ENCODE data around the gene SLC27A5. TPM values are rescaled to one million over a fixed set of nuclear protein-coding genes. Genes with fewer than 3 reads are reported as not detected.
A peak's percentile ranks its signal among the peaks of the same experiment; 100 is the strongest.

SLC27A5 gene
- total and polyA plus RNA-seq, 9 of the 15 experiments (the other 6 are each of a cell fraction or from before 2014, with no cell fraction given), result 42.2 to 318 (median 64.7) TPM

DNA sequence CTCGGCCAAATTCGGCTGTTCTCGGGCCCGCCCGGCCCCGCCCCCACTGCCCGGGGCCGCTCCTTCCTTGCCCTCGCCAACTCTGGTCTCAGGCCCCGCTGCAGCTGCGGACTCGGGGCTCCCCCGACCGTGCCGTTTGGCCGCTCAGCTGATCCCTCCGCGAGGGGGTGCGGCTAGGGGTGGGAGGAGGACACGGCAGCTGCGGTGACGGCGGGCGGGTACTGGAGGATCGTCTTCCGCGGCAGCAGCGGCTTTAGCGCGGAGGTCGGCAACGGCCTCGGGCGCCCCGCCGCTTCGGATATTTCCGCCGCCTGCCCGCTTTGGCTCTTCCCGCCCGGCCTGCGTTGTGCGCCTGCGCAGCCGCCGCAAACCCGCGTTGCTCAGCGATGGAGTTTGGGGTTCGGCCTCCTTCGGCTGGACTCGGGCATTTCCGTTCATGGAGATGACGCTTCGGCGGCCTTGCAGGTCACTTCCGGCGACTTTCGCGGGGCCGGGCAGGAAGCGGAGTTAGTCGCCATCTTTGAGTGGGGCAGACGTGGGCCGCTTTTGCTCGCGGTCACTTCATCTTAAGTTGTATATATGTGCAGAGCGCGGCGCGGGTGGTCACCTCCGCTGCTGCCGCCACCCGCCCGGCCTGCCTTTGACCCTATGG is 47.0 kb upstream of the SLC27A5 start (continued):
- no peak for TF ChIP-seq ZHX1 (conservative IDR thresholded peaks at IDR 0.05; ENCODE audit: low read length)
- no peak for TF ChIP-seq ATF6 (CRISPR knock-in tag; IDR thresholded peaks at IDR 0.05)
- no peak for TF ChIP-seq HOXB6 (CRISPR knock-in tag; IDR thresholded peaks at IDR 0.05; ENCODE audit: borderline replicate concordance)
- no peak for TF ChIP-seq ZNF584 (CRISPR knock-in tag; IDR thresholded peaks at IDR 0.05; ENCODE audit: low read depth)
- TF ChIP-seq TFAM (CRISPR knock-in tag; conservative IDR thresholded peaks at IDR 0.05), result no peak
- no peak for TF ChIP-seq SMAD4 (CRISPR knock-in tag; conservative IDR thresholded peaks at IDR 0.05)
- TF ChIP-seq ZFX (CRISPR knock-in tag; IDR thresholded peaks at IDR 0.05), result peak; percentile 74
- TF ChIP-seq ZNF518B (CRISPR knock-in tag; IDR thresholded peaks at IDR 0.05), result no peak
- TF ChIP-seq, protein P1, sequence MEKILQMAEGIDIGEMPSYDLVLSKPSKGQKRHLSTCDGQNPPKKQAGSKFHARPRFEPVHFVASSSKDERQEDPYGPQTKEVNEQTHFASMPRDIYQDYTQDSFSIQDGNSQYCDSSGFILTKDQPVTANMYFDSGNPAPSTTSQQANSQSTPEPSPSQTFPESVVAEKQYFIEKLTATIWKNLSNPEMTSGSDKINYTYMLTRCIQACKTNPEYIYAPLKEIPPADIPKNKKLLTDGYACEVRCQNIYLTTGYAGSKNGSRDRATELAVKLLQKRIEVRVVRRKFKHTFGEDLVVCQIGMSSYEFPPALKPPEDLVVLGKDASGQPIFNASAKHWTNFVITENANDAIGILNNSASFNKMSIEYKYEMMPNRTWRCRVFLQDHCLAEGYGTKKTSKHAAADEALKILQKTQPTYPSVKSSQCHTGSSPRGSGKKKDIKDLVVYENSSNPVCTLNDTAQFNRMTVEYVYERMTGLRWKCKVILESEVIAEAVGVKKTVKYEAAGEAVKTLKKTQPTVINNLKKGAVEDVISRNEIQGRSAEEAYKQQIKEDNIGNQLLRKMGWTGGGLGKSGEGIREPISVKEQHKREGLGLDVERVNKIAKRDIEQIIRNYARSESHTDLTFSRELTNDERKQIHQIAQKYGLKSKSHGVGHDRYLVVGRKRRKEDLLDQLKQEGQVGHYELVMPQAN (IDR thresholded peaks at IDR 0.05; ENCODE audit: borderline replicate concordance), result no peak
- no peak for TF ChIP-seq ETV6 (IDR thresholded peaks at IDR 0.05; ENCODE audit: borderline replicate concordance in 1 of 2, low read depth in 2 of 2, low read length in 1 of 2)
- no peak for TF ChIP-seq ETV6 (CRISPR knock-in tag; IDR thresholded peaks at IDR 0.05; ENCODE audit: borderline replicate concordance)
- TF ChIP-seq HLTF (IDR thresholded peaks at IDR 0.05), result no peak
- no peak for TF ChIP-seq NFXL1 (CRISPR knock-in tag; IDR thresholded peaks at IDR 0.05)
- no peak for TF ChIP-seq GTF2E2 (tag; IDR thresholded peaks at IDR 0.05)
- TF ChIP-seq, protein P2, sequence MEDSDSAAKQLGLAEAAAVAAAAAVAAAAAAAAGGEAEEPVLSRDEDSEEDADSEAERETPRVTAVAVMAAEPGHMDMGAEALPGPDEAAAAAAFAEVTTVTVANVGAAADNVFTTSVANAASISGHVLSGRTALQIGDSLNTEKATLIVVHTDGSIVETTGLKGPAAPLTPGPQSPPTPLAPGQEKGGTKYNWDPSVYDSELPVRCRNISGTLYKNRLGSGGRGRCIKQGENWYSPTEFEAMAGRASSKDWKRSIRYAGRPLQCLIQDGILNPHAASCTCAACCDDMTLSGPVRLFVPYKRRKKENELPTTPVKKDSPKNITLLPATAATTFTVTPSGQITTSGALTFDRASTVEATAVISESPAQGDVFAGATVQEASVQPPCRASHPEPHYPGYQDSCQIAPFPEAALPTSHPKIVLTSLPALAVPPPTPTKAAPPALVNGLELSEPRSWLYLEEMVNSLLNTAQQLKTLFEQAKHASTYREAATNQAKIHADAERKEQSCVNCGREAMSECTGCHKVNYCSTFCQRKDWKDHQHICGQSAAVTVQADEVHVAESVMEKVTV (CRISPR knock-in tag; IDR thresholded peaks at IDR 0.05), result peak; percentile 100
- TF ChIP-seq GABPA (tag; conservative IDR thresholded peaks at IDR 0.05; ENCODE audit: low read depth), result peak; percentile 95

All from K562 (cell line).